GM11168 (cell line): ENCODE measurements around the gene AAMP.

Experiments
- in situ Hi-C: fragments of 300-500 bp; cut with MboI; formaldehyde crosslinking; loops from one replicate; pipeline ENCODE4 v1.12.0; 2022; ENCODE audit warnings: low sequenced_read_pairs; ENCODE audit not compliant: unreplicated experiment

The AAMP gene

DNA sequence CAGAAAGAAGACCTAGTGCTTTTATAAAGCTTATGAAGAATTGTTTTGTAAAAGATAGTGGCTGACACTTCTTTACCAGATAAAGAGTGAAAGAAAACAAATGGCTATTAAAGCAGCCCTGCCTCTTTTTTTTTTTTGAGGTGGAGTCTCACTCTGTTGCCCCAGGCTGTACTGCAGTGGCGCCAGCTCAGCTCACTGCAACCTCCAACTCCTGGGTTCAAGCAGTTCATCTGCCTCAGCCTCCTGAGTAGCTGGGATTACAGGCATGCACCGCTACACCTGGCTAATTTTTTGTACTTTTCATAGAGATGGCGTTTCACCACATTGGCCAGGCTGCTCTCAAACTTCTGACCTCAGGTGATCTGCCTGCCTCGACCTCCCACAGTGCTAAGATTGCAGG, 40.1 kb downstream of the AAMP start:
- in situ Hi-C loops = no loop called here

DNA sequence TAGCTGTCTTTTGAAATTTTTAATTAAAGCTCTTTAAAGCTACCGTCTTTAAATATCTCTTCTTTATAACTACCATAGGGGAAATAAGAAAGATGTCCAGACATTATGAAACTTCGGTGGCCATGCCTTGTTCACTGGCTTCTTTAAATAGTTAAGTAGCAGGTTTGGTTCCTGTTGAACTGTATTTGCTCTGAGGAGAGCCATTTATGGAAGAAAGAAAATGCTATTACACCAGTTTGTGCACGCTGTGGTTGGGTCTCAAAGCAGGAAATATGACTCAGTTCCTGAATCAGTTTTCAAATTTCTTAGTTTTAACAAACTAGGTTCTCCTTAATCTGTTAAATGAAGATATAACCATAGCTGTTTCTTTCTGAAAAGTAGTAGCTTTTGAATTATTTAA, 40.7 kb downstream of the AAMP start:
- in situ Hi-C loops = no loop called here

DNA sequence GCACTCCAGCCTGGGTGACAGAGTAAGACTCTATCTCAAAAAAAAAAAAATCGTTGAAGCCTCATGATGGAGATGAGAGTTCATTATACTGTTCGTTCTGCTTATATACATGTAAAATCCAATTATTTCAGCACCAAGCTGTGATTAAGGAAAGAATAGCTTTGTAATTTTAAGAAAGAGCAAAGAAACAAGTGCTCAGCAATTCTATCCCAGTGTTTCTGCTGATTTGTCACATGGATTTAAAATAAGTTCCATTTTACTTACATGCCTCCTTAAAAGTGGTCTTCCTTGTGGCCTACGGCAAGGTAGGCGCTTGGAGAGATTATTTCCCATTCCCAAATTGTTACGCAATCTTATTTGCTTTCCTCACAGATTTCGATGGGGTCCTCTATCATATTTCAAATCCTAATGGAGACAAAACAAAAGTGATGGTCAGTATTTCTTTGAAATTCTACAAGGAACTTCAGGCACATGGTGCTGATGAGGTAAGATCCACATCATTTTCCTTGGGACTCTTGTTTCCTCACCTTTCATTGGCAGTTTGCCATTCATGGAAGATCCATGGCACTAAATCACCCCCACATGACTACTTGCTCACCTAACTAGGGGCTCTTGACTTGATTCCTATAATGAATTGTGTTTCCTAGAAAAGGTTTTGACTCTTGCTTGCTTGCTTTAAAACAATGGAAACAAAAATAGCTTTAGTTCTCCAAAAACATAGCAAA, 41.4 kb downstream of the AAMP start:
- in situ Hi-C loops = no loop called here

DNA sequence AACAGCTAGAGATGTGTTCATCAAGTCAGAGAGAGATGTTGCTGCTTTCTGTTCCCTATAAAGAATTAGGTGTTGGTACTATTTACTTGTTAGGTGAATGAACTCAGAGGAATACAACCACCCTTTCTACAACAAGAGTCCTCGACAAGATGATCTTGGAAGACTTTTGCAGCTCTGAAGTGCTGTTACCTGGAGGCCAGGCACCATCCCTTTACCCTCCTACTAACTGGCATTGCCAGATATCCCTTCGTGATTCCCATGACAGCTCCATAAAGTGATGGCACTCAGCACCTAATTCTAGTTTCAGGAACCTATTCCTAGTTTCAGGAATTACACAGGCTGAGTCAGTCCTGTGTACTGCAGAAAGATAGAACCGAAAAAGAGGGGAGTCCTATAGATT, 43.0 kb downstream of the AAMP start:
- in situ Hi-C loops = no loop called here

DNA sequence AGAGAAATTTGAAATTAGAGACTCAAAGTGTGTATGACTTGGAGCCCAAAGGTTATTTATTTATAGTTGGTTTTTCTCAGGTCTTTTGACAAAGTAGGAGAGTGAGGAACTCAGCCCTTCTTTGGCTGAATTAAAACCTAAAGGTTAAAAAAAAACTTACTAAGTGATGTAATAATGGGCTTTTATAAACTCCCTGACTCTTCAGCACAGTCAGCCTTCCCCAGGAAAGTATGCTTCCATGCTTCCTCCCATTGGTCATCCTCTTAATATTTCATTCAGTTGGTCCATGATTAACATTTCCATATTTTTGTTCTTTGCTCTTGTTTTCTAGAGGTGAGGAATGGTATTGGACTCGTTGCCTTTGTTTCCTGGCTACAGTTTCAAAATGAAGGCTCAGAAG, 45.8 kb downstream of the AAMP start:
- in situ Hi-C loops = no loop called here

DNA sequence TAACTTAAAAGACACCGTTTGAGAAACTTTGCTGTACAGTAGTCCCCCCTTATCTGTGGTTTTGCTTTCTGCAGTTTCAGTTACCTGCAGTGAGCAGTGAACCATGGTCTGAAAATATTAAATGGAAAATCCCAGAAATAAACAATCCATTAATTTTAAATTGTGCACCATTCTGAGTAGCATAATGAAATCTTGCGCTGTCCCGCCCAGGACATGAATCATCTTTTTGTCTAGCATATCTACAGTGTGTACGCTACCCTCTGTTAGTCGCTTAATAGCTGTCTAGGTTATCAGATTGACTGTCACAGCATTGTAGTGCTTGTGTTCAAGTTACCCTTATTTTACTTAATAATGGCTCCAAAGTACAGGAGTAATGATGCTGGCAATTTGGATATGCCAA, 46.9 kb downstream of the AAMP start:
- in situ Hi-C loops = no loop called here

DNA sequence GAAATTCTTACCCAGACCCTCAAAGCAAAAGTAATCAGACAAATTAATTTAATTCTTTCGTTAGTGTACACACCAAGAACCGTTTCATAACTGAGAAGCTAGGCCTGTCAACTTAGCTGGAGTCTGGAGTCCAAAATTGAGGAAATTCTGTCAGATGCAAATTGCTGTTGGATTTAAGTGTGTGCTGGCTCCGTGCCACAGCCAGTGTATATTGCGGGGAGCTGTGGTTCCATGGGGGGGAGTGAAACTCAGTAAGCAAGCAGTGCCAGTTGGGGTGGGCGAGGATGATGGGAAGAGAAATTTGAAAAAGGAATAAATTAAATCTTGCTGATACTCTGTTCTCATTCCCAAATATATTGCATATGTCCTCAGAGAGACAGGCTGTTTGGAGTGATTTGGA, 48.9 kb downstream of the AAMP start:
- in situ Hi-C loops = no loop called here

DNA sequence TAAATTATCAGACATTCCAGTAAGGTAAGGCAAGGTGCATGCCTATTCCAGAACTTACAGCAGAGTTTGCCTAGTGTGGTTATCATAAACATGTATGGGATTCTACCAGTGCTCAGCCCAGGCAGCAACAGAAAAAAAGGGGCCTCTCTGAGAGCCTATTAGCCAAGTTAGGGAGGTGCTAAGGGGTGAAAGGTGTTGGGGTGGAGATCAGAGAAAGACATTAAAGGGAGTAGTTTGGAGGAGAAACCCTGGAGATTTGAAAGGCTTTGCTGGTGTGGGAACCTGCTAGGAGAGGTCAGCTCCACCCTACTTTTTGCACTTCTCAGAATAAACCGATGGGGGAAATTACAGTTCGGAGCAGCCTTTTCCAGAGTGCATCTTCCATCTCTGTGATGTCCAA, 50.0 kb downstream of the AAMP start:
- in situ Hi-C loops = no loop called here

DNA sequence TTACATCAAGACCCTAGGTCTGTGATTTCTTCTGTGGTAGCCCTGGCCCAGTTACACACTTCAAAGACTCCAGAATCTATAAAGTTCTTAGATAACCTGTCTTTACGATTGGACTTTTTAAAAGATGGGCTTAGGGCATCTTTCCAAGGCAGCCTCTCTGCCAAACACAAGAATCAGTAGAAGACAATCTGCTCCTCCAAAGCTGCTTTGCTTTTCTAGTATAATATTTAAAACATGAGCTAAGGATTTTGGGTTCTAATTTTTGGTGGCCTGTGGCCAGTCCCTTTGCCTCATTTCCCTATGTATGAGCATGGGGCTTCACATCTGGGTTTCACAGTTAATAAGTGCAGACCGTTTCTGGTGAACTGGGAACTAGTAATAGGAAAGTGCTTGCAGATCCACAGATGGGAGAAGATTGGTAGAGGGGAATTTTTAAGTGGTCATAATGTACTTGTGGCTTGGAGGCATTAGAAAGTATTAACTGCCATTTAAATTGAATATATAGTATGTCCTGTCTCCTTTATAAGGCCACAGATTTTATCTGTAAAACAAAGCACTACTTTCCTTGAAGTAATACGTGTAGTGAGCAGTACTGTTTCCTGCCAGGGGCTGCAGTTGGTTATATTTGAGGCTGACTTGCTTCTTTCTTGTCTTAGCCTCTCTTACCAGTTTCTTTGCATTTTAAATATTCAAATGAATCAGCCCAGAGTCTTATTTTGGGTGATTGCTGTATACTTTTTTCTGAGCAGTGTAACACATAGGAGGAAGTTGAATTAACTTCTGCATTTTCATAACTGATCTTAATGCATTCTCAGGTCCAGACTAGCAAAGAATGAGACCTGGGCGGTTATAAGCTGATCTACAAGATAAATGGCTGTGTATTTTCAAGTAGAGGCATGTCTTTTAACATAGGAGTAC, 51.4 kb downstream of the AAMP start:
- in situ Hi-C loops = no loop called here

DNA sequence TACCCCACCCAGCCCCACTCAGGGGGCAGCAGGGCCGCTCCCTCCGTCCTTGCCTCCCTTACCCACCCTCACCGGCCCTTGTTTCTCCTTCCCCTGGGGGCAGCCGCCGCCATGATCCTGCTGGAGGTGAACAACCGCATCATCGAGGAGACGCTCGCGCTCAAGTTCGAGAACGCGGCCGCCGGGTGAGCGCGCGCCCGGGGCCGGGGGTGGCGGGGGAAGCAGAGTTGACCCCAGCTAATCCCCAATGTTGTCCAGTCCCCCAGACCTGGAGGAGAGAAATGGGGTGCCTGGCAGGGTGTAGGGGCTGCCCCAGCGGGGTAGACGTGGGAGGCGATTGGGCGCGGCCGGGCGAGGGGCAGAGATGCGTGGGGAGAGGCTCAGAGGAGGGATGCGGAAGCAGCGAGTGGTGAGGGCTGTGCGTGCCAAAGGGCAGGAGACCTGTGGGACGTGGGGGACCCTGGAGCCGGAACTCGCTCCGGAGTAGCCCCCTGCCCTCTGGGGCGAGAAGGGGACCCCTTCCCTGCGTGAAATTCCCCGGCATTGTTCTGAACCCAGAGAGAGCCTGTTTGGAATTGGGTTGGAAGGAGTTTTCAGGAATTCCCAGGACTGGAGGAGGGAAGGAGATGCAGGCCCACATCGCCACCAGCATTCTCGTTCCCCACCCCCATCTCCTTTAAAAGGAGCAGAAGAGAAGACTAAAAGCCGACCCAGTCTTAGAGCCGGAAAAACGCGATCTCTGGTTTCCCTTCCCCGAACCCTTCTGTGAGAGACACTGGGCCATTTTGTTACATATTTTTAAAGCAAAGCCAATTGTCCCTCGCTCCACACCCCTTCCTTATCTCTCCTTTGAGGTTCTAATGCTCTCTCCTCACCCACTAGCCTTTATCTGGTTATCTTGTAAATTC, 52.3 kb downstream of the AAMP start:
- in situ Hi-C loops = no loop called here

DNA sequence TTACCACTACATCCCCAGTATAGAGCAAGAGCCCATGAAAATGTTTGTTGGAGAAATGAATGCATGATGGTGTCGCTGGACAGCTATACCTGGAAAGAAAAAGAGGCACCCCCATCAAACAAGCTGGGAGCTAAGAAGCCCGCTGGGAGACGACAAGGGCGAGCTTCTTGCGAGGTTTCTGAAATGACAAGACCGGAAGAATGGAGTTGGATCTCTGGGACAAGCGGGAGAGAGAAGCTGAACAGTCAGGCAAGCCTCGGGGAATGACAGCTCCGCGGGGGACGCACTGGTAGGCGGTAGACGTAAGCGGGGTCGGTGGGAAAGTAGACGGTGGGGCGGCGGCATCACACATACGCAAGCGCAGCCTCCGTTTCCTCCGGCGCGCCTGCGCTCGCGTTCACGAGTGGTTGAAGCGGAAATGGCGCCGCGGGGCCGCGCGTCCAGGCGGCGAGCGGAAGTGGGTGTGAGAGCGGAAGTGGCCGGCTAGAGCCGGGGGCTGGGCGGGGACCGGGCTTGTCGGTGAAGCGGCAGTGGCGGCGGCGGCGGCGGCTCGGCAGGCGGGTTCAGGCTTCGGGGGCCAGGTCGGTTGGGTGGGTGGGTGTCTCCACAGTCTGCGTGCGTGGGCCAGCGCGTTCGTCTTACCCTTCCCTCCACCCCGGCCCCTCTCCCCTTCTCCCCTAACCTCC, 53.1 kb downstream of the AAMP start, which contains the start of gene ARPC2:
TSS of gene ARPC2 (plus strand) at position 516 of the 686 bp plus-strand sequence. CDS start 282 bp downstream, outside the sequence.
- in situ Hi-C loops = no loop called here

DNA sequence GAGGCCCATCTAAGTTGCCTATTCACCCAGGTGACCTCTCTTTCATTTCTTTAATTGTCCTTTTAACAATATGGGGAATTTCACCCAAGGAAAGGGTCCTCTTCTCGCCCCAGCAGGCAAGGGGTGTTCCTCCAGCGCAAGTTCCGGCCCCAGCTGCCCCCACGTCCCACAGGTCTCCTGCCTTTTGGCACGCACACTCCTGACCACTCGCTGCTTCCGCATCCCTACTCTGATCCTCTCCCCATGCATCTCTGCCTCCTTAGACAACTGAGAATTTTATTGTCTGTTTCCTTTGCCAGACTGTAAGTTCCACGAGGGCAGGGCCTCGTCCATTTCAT, 53.6 kb downstream of the AAMP start:
- in situ Hi-C loops = no loop called here
